ENCODE measurements around the gene PLIN4. TPM values are rescaled to one million over a fixed set of nuclear protein-coding genes. Genes with fewer than 3 reads are reported as not detected.

The PLIN4 gene
- total and polyA plus RNA-seq, 9 of the 15 experiments (the other 6 are each of a cell fraction or from before 2014, with no cell fraction given), result 0.04 to 0.16 (median 0.07) TPM; not detected in 3

DNA sequence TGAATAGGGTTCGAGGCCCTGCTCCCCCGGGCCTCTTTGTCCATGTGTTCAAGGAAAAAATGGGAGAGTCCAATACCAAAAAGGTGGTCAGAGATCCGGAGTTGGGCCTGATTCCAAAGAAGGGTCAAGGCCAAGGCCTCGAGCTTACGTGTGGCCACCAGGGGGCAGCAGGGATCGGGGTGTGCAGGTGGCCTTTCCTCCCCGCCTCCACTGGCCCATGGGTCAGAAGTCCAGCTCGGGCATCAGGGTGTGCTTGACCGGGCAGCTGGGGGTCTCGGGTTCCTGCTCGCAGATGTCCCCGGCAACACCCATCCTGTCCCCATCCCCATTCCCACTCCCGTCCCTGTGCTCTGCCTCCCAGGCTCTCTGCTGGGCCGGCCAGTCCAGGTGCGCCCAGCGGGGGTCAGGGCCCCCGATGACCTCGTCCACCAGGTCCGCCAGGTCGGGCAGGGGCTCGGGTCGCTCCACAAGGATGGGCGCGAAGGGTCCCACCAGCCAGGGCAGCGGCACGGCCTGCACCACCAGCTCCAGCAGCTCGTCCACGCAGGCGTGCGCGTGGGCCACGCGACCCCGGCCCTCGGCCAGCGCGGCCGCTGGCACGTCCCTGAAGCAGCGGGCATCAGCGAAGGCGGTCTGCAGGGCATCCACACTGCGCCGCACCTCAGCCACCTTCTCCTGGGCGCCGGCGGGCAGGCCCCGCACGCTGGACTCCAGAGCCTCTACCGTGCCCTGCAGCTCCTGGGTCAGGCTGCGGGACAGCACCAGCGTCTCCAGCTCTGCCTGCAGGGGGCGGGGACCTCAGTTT, 5.2 kb upstream of the PLIN4 start (continued):
- 0 out of 2 replicates have a peak, but pooled peaks have one; percentile 34 for TF ChIP-seq MYC (IDR thresholded peaks at IDR 0.05; ENCODE audit: low read depth, low read length)
- TF ChIP-seq MYC (CRISPR knock-in tag; IDR thresholded peaks at IDR 0.05; ENCODE audit: borderline replicate concordance, low read depth), result no peak
- TF ChIP-seq, protein P1, sequence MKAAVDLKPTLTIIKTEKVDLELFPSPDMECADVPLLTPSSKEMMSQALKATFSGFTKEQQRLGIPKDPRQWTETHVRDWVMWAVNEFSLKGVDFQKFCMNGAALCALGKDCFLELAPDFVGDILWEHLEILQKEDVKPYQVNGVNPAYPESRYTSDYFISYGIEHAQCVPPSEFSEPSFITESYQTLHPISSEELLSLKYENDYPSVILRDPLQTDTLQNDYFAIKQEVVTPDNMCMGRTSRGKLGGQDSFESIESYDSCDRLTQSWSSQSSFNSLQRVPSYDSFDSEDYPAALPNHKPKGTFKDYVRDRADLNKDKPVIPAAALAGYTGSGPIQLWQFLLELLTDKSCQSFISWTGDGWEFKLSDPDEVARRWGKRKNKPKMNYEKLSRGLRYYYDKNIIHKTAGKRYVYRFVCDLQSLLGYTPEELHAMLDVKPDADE (conservative IDR thresholded peaks at IDR 0.05; ENCODE audit: control insufficient read depth, low read depth, low read length), result 0 out of 2 replicates have a peak, but pooled peaks have one; percentile 33
- TF ChIP-seq SMC3 (conservative IDR thresholded peaks at IDR 0.05; ENCODE audit: insufficient read depth, low read depth, low read length), result peak; percentile 48
- TF ChIP-seq GATAD2B (IDR thresholded peaks at IDR 0.05; ENCODE audit: borderline replicate concordance), result peak; percentile 19; the same call in 1 of the 2 replicates
- no peak for TF ChIP-seq THAP12 (CRISPR knock-in tag; IDR thresholded peaks at IDR 0.05)
- TF ChIP-seq RB1 (IDR thresholded peaks at IDR 0.05; ENCODE audit: low read depth), result peak; percentile 46; the same call in 1 of the 2 replicates
- TF ChIP-seq CREM (IDR thresholded peaks at IDR 0.05; ENCODE audit: low read depth), result peak; percentile 55
- TF ChIP-seq JUND (IDR thresholded peaks at IDR 0.05; ENCODE audit: borderline replicate concordance, low read depth, low read length), result peak; percentile 31; the same call in 1 of the 2 replicates
- no peak; the same call in 2 of the 3 replicates for TF ChIP-seq JUND (tag; IDR thresholded peaks at IDR 0.05; ENCODE audit: borderline replicate concordance, low read depth, low read length)
- no peak for TF ChIP-seq ZNF75A (CRISPR knock-in tag; IDR thresholded peaks at IDR 0.05)
- TF ChIP-seq ZFX (CRISPR knock-in tag; IDR thresholded peaks at IDR 0.05), result peak; percentile 36
- TF ChIP-seq SLC30A9 (CRISPR knock-in tag; IDR thresholded peaks at IDR 0.05), result no peak
- TF ChIP-seq MAFK (IDR thresholded peaks at IDR 0.05; ENCODE audit: low read length), result 0 out of 2 replicates have a peak, but pooled peaks have one; percentile 2
- TF ChIP-seq CBFA2T3 (IDR thresholded peaks at IDR 0.05), result 0 out of 2 replicates have a peak, but pooled peaks have one; percentile 5
- peak; percentile 80 for TF ChIP-seq NFIC (IDR thresholded peaks at IDR 0.05)
- TF ChIP-seq BRF1 (IDR thresholded peaks at IDR 0.05; ENCODE audit: borderline replicate concordance, extremely low read depth, insufficient read length), result no peak
- TF ChIP-seq, protein P2, sequence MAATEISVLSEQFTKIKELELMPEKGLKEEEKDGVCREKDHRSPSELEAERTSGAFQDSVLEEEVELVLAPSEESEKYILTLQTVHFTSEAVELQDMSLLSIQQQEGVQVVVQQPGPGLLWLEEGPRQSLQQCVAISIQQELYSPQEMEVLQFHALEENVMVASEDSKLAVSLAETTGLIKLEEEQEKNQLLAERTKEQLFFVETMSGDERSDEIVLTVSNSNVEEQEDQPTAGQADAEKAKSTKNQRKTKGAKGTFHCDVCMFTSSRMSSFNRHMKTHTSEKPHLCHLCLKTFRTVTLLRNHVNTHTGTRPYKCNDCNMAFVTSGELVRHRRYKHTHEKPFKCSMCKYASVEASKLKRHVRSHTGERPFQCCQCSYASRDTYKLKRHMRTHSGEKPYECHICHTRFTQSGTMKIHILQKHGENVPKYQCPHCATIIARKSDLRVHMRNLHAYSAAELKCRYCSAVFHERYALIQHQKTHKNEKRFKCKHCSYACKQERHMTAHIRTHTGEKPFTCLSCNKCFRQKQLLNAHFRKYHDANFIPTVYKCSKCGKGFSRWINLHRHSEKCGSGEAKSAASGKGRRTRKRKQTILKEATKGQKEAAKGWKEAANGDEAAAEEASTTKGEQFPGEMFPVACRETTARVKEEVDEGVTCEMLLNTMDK (IDR thresholded peaks at IDR 0.05; ENCODE audit: borderline replicate concordance, insufficient read depth, low read depth, low read length, poor library complexity, severe bottlenecking), result peak; percentile 71
- 0 out of 2 replicates have a peak, but pooled peaks have one; percentile 20 for TF ChIP-seq DIDO1 (tag; IDR thresholded peaks at IDR 0.05; ENCODE audit: low read depth)
- TF ChIP-seq, protein P3, sequence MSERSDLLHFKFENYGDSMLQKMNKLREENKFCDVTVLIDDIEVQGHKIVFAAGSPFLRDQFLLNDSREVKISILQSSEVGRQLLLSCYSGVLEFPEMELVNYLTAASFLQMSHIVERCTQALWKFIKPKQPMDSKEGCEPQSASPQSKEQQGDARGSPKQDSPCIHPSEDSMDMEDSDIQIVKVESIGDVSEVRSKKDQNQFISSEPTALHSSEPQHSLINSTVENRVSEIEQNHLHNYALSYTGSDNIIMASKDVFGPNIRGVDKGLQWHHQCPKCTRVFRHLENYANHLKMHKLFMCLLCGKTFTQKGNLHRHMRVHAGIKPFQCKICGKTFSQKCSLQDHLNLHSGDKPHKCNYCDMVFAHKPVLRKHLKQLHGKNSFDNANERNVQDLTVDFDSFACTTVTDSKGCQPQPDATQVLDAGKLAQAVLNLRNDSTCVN (CRISPR knock-in tag; IDR thresholded peaks at IDR 0.05), result no peak

Measured in K562 (cell line).